GM21717 (cell line): ENCODE data around the gene MVB12A.

Experiments
- ATAC-seq: cut with Tn5 transposase; IDR thresholded peaks from one replicate; pipeline ENCODE4 v1.9.1; 2021; ENCODE audit warnings: mild to moderate bottlenecking, moderate library complexity; ENCODE audit not compliant: unreplicated experiment

The MVB12A gene

GRCh38 chr19:17419621-17420474, at the start of gene MVB12A:
MVB12A (plus strand) TSS chr19:17420047; CDS start chr19:17420136, 89 bp downstream.
- ATAC-seq = peak; percentile 71

GRCh38 chr19:17376935-17377600, 42.8 kb upstream of the MVB12A start, which contains the start of gene PLVAP:
PLVAP (minus strand) TSS chr19:17377342; CDS start chr19:17377288, 54 bp downstream.
- no peak for ATAC-seq

GRCh38 chr19:17378271-17378670, 41.6 kb upstream of the MVB12A start:
- no peak for ATAC-seq

DNA sequence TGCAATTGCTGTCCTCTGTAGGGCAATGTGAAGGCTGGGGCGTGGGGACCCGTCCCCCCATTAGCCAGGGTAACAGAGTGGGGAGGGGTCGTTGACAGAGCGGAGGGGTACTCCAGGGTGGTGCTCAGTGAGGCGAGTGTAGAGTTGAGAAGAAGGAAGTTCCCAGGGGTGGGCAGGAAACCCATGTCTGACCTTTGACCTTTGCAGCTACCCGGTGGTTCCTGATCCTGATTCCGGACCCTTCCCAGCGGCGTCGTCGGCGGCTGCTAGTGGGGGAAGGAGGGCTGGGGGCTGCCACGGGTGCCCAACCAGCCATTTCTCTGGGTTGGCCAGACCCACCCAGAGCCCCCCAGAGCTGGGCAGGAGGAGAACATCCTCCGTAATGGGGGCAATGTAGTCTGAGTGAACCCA, 40.6 kb upstream of the MVB12A start:
- ATAC-seq = no peak

GRCh38 chr19:17380426-17381138, 39.3 kb upstream of the MVB12A start:
- no peak for ATAC-seq

- ATAC-seq = no peak
Measured at GRCh38 chr19:17385878-17386611, 33.8 kb upstream of the MVB12A start.

DNA sequence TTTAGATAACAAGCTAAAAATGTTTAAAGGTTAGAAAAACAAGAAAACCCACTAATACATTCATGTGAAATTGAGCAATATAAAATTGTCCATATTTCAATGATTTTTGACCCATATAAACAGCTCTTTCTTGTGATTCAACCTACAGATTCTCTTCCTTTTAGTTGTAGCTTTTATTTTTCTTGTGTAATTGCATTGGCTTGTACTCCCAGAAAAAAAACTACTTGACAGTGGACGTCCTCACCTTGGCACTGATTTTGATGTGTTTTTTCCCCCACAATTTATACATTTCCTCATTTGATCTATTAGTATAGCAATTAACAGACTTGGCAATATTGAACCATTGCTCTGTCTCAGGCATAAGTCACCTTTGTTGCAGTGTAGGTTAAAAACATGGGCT, 30.6 kb upstream of the MVB12A start:
- ATAC-seq = no peak

- no peak for ATAC-seq
Measured at GRCh38 chr19:17389957-17390664, 29.7 kb upstream of the MVB12A start.

- ATAC-seq = peak; percentile 78
Measured at GRCh38 chr19:17390665-17391370, 29.0 kb upstream of the MVB12A start.

DNA sequence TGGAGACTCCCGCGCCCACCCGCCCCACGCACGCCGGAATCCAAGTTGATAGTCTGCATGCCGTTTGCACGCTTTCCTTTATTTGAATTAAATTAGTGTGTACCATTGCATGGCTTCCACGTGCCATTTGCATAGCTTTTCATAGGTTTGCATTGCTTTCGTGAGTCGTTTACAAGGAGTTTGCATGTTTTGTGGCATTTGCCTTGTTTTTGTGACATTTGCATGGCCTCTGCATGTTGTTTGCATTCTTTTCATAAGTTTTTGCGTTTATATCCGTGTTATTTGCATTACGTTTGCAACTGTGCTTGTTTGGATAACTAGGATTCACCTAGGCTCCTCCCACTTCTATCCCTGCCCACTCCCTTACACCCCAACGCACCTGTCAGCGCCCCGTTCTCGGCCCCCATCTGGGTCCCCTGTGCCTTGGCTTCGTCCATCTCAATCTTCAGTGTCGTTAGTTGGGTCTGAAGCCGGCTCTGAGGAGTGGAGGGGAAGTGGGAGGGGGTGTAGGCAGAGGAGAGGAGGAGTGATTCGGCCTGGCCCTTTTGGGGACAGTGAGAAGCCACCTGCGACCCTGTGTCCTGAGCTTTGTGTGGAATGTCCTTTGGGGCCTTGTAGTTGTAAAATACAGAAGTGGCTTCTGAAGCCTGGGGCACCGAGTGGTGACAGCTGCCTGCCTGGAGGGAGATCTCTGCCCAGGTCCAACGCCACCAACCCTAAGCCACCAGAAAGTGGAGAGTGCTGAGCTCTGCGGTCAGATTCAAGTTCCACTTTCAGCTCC, 28.3 kb upstream of the MVB12A start:
- ATAC-seq = no peak

- ATAC-seq = no peak
Measured at GRCh38 chr19:17393002-17393401, 26.8 kb upstream of the MVB12A start.

DNA sequence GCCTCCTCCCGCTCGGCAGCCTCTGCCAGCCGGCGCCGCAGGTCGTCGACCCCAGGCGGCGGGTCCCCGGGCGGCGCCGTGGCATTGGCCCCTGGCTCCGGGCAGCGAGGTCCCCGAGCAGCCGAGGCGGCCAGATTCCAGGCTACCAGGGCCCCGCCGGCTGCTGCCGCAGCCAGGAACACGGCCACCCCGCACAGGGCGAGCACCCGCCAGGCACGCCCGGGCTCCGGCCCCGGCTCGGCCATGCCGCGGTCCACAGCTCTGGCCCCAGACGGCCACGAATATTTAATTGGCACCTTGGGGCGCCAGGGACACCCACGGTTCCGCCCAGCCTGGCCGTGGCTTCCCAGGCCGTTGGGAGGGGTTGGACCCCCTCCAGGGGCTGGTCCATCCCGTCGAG, 25.9 kb upstream of the MVB12A start, which contains the start of gene CCDC194:
Gene CCDC194 (minus strand): TSS at position 283 of the 400 bp plus-strand sequence. CDS start 38 bp downstream, at position 245.
- ATAC-seq = no peak

DNA sequence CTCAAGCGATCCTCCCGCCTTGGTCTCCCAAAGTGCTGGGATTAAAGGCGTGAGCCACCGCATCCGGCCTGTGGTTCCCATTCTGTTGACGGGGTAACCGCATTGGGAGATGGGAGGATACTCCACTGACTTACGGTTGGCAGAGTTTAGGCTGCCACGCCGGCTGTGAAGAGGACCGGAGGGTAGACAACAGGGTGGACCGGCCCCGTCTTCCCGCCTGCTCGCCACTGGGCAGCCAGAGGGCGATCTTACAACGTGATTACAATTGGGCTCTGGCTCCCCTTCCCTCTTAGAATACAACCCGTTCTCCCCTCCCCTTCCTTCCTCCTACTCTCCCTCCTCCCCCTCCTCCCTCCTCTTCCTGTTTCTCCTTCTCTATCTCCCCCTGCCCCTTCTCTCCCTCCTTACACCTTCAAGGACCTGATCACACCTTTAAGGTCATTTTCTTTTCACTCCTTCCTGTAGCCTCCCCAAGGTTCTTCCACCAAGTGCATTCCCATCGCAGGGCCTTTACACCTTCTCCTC, 24.9 kb upstream of the MVB12A start:
- ATAC-seq = no peak

GRCh38 chr19:17398902-17399527, 20.8 kb upstream of the MVB12A start:
- ATAC-seq = no peak

DNA sequence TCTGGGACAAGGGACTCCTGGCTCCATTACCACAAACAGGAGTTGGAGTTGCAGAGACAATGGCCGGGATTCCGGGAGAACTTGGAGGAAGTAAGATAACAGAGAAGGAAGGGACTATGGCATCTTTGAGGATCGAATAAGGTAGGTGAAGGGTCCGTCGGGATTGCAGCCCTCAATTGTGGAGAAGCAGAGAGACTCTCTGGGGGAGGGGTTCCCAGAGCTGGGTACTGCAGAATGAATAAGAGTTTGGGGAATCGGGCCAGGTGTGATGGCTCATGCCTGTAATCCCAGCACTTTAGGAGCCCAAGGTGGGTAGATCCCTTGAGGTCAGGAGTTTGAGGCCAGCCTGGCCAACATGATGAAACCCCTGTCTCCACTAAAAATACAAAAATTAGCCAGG, 18.2 kb upstream of the MVB12A start:
- no peak for ATAC-seq

- no peak for ATAC-seq
Measured at GRCh38 chr19:17402982-17403855, 16.6 kb upstream of the MVB12A start.

- no peak for ATAC-seq
Measured at GRCh38 chr19:17404015-17404414, 15.8 kb upstream of the MVB12A start.
